H1 (cell line): ENCODE measurements around the gene VPS18. TPM values are rescaled to one million over a fixed set of nuclear protein-coding genes. Genes with fewer than 3 reads are reported as not detected.

ENCODE experiments used
- CTCF ChIA-PET: fragments of 300-600 bp; sonication (Branson Sonifier 250); formaldehyde crosslinking; loops from one replicate; lab custom pipeline; 2021; ENCODE audit not compliant: partially characterized antibody; lab: Charles Lee
- POLR2A ChIA-PET: fragments of 300-600 bp; sonication (Branson Sonifier 250); formaldehyde crosslinking; loops from one replicate; lab custom pipeline; 2021; ENCODE audit warnings: inconsistent platforms; ENCODE audit not compliant: partially characterized antibody; lab: Charles Lee
- DNase-seq, 2 experiments: peaks; one replicate each; pipeline versions ENCODE4 v3.0.0 to v3.0.0-alpha.2; 2010 to 2022; ENCODE audit warnings: low spot score in 2 of 2, low read depth in 1 of 2, mixed read lengths in 1 of 2
- FAIRE-seq: peaks from 2 replicates; lab custom pipeline; 2011; peaks lifted over from hg19 to GRCh38; lab: Jason Lieb, UNC
- H2AFZ ChIP-seq: 2 replicates; pipeline ENCODE4 v1.8.1; 2012; ENCODE audit warnings: low read length, inconsistent platforms
- H2AK5ac ChIP-seq: 2 replicates; pipeline ENCODE4 v1.6.1; 2013; ENCODE audit warnings: low read depth, low read length
- H2BK120ac ChIP-seq: replicated peaks from 2 replicates; pipeline ENCODE3; 2013; ENCODE audit warnings: low read depth, low read length, inconsistent platforms
- H2BK12ac ChIP-seq: 2 replicates; pipeline ENCODE4 v1.6.1; 2013; ENCODE audit warnings: low read depth, low read length
- H2BK15ac ChIP-seq: 2 replicates; pipeline ENCODE4 v1.6.1; 2013; ENCODE audit warnings: low read length
- H2BK20ac ChIP-seq: 2 replicates; pipeline ENCODE4 v1.6.1; 2013; ENCODE audit warnings: low read length
- H2BK5ac ChIP-seq: 2 replicates; pipeline ENCODE4 v1.6.1; 2013; ENCODE audit warnings: low read depth, low read length
- H3K14ac ChIP-seq: 2 replicates; pipeline ENCODE4 v1.6.1; 2013; ENCODE audit warnings: inconsistent platforms; ENCODE audit not compliant: insufficient read length
- H3K18ac ChIP-seq: 2 replicates; pipeline ENCODE4 v1.6.1; 2013; ENCODE audit warnings: low read length; ENCODE audit errors: extremely low read depth
- H3K23ac ChIP-seq: 2 replicates; pipeline ENCODE4 v1.6.1; 2013; ENCODE audit warnings: inconsistent platforms; ENCODE audit not compliant: insufficient read length
- H3K23me2 ChIP-seq: 2 replicates; pipeline ENCODE4 v1.6.1; 2013; ENCODE audit warnings: low read depth, low read length
- H3K27ac ChIP-seq: 2 replicates; pipeline ENCODE4 v1.6.1; 2011; ENCODE audit warnings: low read depth, low read length, inconsistent platforms
- H3K27me3 ChIP-seq, 4 experiments: replicated peaks in 1 of 4; 1 replicate in 1 of 4; 2 replicates in 3 of 4; pipeline versions ENCODE4 v1.6.1 to v1.8.1; 2011 to 2013; ENCODE audit warnings: low read length in 3 of 4, mild to moderate bottlenecking in 3 of 4, inconsistent platforms in 2 of 4, mixed read lengths in 2 of 4, moderate library complexity in 1 of 4; ENCODE audit not compliant: control insufficient read depth in 3 of 4, insufficient read depth in 3 of 4; ENCODE audit errors: extremely low read depth in 1 of 4
- H3K36me3 ChIP-seq, 4 experiments: 2 replicates each; pipeline versions ENCODE4 v1.6.1 to v1.8.1; 2011 to 2013; ENCODE audit warnings: mild to moderate bottlenecking in 4 of 4, low read length in 3 of 4, moderate library complexity in 2 of 4, control low read depth in 1 of 4, inconsistent platforms in 1 of 4; ENCODE audit not compliant: insufficient read depth in 4 of 4, control insufficient read depth in 2 of 4
- H3K4ac ChIP-seq: replicated peaks from 2 replicates; pipeline ENCODE3; 2013; ENCODE audit warnings: low read length, low read depth, mixed read lengths, inconsistent platforms; ENCODE audit not compliant: insufficient read length
- H3K4me1 ChIP-seq, 4 experiments: replicated peaks in 1 of 4; 1 replicate in 1 of 4; 2 replicates in 3 of 4; pipeline versions ENCODE4 v1.6.1 to v1.8.1; 2011 to 2013; ENCODE audit warnings: low read length in 3 of 4, inconsistent platforms in 2 of 4, mixed read lengths in 1 of 4; ENCODE audit not compliant: insufficient read depth in 4 of 4, control insufficient read depth in 3 of 4
- H3K4me2 ChIP-seq, 2 experiments: 2 replicates each; pipeline versions ENCODE4 v1.6.1 to v1.8.1; 2011 to 2013; ENCODE audit warnings: low read depth in 2 of 2, low read length in 2 of 2, control low read depth in 1 of 2, inconsistent platforms in 1 of 2, mild to moderate bottlenecking in 1 of 2; ENCODE audit not compliant: insufficient read depth in 1 of 2
- H3K4me3 ChIP-seq, 4 experiments: fragments of 200-600, 300-600 bp in 1 of 4; sonication (generic), shearing (Covaris generic), sonication (Bioruptor Twin) in 1 of 4; 2 replicates each; pipeline versions ENCODE4 v1.5.1 to v1.8.1; 2011 to 2016; ENCODE audit warnings: low read length in 4 of 4, low read depth in 3 of 4, control low read depth in 2 of 4, inconsistent platforms in 2 of 4, mild to moderate bottlenecking in 2 of 4, mixed read lengths in 1 of 4, moderate library complexity in 1 of 4; ENCODE audit not compliant: insufficient read depth in 2 of 4; ENCODE audit errors: extremely low read depth in 1 of 4
- H3K56ac ChIP-seq: replicated peaks from 2 replicates; pipeline ENCODE3; 2013; ENCODE audit warnings: low read depth, mild to moderate bottlenecking, mixed read lengths, low read length, inconsistent platforms; ENCODE audit not compliant: insufficient read length
- H3K79me1 ChIP-seq: 2 replicates; pipeline ENCODE4 v1.6.1; 2013; ENCODE audit warnings: low read depth, low read length, control low read depth
- H3K79me2 ChIP-seq, 2 experiments: 2 replicates each; pipeline versions ENCODE4 v1.6.1 to v1.8.1; 2012 to 2013; ENCODE audit warnings: low read length in 2 of 2, mild to moderate bottlenecking in 2 of 2, inconsistent platforms in 1 of 2; ENCODE audit not compliant: insufficient read depth in 2 of 2, control insufficient read depth in 1 of 2
- H3K9ac ChIP-seq, 4 experiments: replicated peaks in 1 of 4; 1 replicate in 1 of 4; 2 replicates in 3 of 4; pipeline versions ENCODE4 v1.6.1 to v1.8.1; 2011 to 2013; ENCODE audit warnings: low read depth in 3 of 4, low read length in 3 of 4, control low read depth in 2 of 4, mild to moderate bottlenecking in 2 of 4, moderate library complexity in 2 of 4, inconsistent platforms in 1 of 4; ENCODE audit errors: extremely low read depth in 1 of 4
- H3K9me3 ChIP-seq, 2 experiments: 2 replicates each; pipeline versions ENCODE4 v1.6.1 to v1.8.1; 2012 to 2013; ENCODE audit warnings: mild to moderate bottlenecking in 2 of 2, moderate library complexity in 2 of 2, control low read depth in 1 of 2, inconsistent platforms in 1 of 2, low read depth in 1 of 2, low read length in 1 of 2, mixed read lengths in 1 of 2; ENCODE audit not compliant: insufficient read depth in 2 of 2
- H4K20me1 ChIP-seq, 2 experiments: replicated peaks in 1 of 2; 2 replicates each; pipeline versions ENCODE3 to v1.8.1; 2011 to 2013; ENCODE audit warnings: inconsistent platforms in 2 of 2, low read length in 2 of 2, mild to moderate bottlenecking in 1 of 2; ENCODE audit not compliant: insufficient read depth in 2 of 2, control insufficient read depth in 1 of 2
- H4K5ac ChIP-seq: 2 replicates; pipeline ENCODE4 v1.6.1; 2013; ENCODE audit warnings: low read length, low read depth, mixed read lengths, inconsistent platforms; ENCODE audit not compliant: insufficient read length
- H4K8ac ChIP-seq: 2 replicates; pipeline ENCODE4 v1.8.0; 2013; ENCODE audit warnings: mild to moderate bottlenecking, moderate library complexity, low read length, inconsistent platforms; ENCODE audit not compliant: insufficient read depth; ENCODE audit errors: extremely low read depth
- H4K91ac ChIP-seq: replicated peaks from 2 replicates; pipeline ENCODE3; 2013; ENCODE audit warnings: low read length, mixed read lengths, inconsistent platforms; ENCODE audit not compliant: insufficient read length
- CEBPB ChIP-seq: IDR thresholded peaks from 2 replicates; pipeline ENCODE4 v1.6.1; 2012; ENCODE audit warnings: low read depth, low read length
- E2F6 ChIP-seq: IDR thresholded peaks from 2 replicates; pipeline ENCODE4 v1.6.1; 2012; ENCODE audit warnings: inconsistent platforms
- POU5F1 ChIP-seq: IDR thresholded peaks from 2 replicates; pipeline ENCODE4 v1.6.1; 2011; ENCODE audit warnings: low read depth, mild to moderate bottlenecking, low read length, moderate library complexity
- RAD21 ChIP-seq, 2 experiments: IDR thresholded peaks in 1 of 2; conservative IDR thresholded peaks in 1 of 2; 2 replicates each; pipeline ENCODE4 v1.6.1; 2011; ENCODE audit warnings: low read depth in 2 of 2, low read length in 2 of 2, improper control_type of control experiment in 1 of 2, inconsistent platforms in 1 of 2, mild to moderate bottlenecking in 1 of 2, moderate library complexity in 1 of 2
- RBBP5 ChIP-seq: IDR thresholded peaks from 2 replicates; pipeline ENCODE4 v1.7.1; 2012; ENCODE audit warnings: low read depth, mild to moderate bottlenecking, inconsistent platforms, low read length, moderate library complexity, borderline replicate concordance
- SRF ChIP-seq: IDR thresholded peaks from 2 replicates; pipeline ENCODE4 v1.6.1; 2011; ENCODE audit warnings: mild to moderate bottlenecking, low read depth, low read length, moderate library complexity
- WGBS, 2 experiments: shearing (Covaris generic) in 1 of 2; methylation state at CpG; one replicate each; pipeline versions ENCODE4 v1.1.6 to v1.1.7; 2013 to 2015; ENCODE audit warnings: low lambda C conversion rate in 2 of 2, mixed read lengths in 2 of 2, inconsistent platforms in 1 of 2, low coverage in 1 of 2, missing lambda C conversion rate in 1 of 2; ENCODE audit not compliant: insufficient replicate concordance in 2 of 2, insufficient coverage in 1 of 2, insufficient read length in 1 of 2; ENCODE audit errors: extremely low coverage in 1 of 2, missing lambda C conversion rate in 1 of 2; 5-methylcytosine and 5-hydroxymethylcytosine counted together
- polyA plus RNA-seq, 7 experiments: library from polyadenylated mRNA; depleted of rRNA in 3 of 7; stranded (reverse) in 5 of 7; unstranded in 2 of 7; fragments of >200 nt in 5 of 7; fragments of 200-250 nt in 2 of 7; gene quantifications; 1 replicate in 5 of 7; 2 replicates in 1 of 7; 4 replicates in 1 of 7; pipeline versions ENCODE4 v1.2.1 to v1.2.3, GENCODE V29; 2011 to 2013; ENCODE audit warnings: missing spikeins in 2 of 7, mixed read lengths in 2 of 7
- total RNA-seq: library from RNA; stranded (reverse); fragmentation: NEBNext Ultra II Directional; extraction: Animal tissue kit (Norgen Biotek cat#: 25700); gene quantifications from 2 replicates; pipeline ENCODE4 v1.2.1, GENCODE V29; 2021
- TF ChIP-seq, protein P1 (sequence below): IDR thresholded peaks from 2 replicates; pipeline ENCODE4 v1.6.1; 2012; ENCODE audit warnings: low read length, inconsistent platforms

VPS18 gene
- total and polyA plus RNA-seq, 2 of the 8 experiments (the other 6 are each of a cell fraction or from before 2014, with no cell fraction given): 28.9 to 32.7 TPM

DNA sequence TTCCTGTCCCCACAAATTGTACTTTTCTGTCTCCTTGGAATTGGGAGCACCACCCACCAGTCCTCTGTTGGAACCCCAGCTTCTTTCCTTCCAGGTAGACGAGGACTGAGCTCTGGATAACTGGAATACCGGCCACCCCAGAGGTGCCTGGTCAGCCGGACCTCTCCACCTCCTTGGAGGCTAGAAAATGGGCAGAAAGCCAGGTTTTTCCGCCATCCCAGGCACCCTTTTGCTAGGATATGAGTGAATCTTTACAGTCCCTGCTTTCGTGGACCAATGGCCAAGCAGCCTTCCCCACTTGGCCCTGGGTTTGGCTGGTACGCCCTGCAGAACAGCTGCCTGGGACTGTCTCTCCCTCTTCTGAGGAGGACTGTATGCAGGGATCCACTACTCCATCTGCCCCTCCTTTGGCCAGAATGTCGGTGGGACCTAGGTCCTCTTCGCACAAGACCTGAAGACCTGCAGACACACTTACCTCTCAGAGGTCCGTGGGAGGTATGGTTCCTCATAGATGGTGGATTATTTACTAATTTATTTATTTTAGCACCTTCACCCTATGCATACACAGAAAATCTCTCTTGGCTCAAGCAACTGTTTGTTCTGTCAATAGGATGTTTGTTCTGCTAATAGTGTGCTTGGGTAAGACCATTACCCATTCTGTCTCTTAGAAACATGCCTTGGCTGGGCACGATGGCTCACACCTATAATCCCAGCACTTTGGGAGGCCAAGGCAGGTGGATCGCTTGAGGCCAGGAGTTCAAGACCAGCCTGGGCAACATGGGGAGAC, 50.5 kb downstream of the VPS18 start:
- Histone ChIP-seq H3K9me3 (no peaks in the 10 kb centered on the region), H3K4ac (no peak overlapping the region), H2AK5ac (no peak overlapping the region), H3K18ac (no peak overlapping the region), H4K8ac (no peak overlapping the region), H3K56ac (no peak overlapping the region), H2BK12ac (no peak overlapping the region), H3K23me2 (peaks cover 5% of the 10 kb centered on the region), H2BK120ac (no peak overlapping the region), H3K4me2 (no peak overlapping the region), H3K36me3 (no peaks in the 10 kb centered on the region; a peak in 1 of 8 replicates), H3K27me3 (peaks cover 0 to 24% (median 15%) of the 10 kb centered on the region in 4 experiments; a peak in 6 of 7 replicates), H2BK20ac (no peak overlapping the region), H3K27ac (no peak overlapping the region), H3K9ac (no peak overlapping the region), H4K20me1 (no peaks in the 10 kb centered on the region), H4K91ac (no peak overlapping the region), H3K4me1 (peaks cover 0 to 33% (median 14%) of the 10 kb centered on the region in 4 experiments; a peak in 6 of 7 replicates), H2AFZ (no peak overlapping the region), H3K4me3 (no peak overlapping the region), H3K79me2 (no peaks in the 10 kb centered on the region), H3K14ac (no peak overlapping the region), H4K5ac (no peak overlapping the region), H3K79me1 (no peaks in the 10 kb centered on the region), H2BK5ac (no peak overlapping the region), H2BK15ac (no peak overlapping the region)
- CTCF ChIA-PET: interaction anchor here (0.6 to 33.1 kb wide), 6 partner anchors 20 to 78 kb away, joined by 3 to 590 read pairs (median 7); partner anchors contain the start of gene DLL4
- POLR2A ChIA-PET: interaction anchor here (28.7 to 43.8 kb wide), 2 partner anchors 7 to 9 kb away, joined by 1505 read pairs; partner anchors contain the start of genes CHAC1 and DLL4
- no peak for DNase-seq
- FAIRE-seq: no peak
- 94% methylated on average over 11 of the region's 11 CpGs; no CpG with 5 or more reads in 1 of the 2 experiments for WGBS, 2 experiments
- no peak for TF ChIP-seq RAD21 (IDR thresholded peaks at IDR 0.05 in 1 of 2, conservative IDR thresholded peaks at IDR 0.05 in 1 of 2; ENCODE audit: low read depth in 2 of 2, low read length in 2 of 2)
- TF ChIP-seq RBBP5: no peak
- no peak for TF ChIP-seq E2F6
- no peak for TF ChIP-seq CEBPB
- TF ChIP-seq, protein P1, sequence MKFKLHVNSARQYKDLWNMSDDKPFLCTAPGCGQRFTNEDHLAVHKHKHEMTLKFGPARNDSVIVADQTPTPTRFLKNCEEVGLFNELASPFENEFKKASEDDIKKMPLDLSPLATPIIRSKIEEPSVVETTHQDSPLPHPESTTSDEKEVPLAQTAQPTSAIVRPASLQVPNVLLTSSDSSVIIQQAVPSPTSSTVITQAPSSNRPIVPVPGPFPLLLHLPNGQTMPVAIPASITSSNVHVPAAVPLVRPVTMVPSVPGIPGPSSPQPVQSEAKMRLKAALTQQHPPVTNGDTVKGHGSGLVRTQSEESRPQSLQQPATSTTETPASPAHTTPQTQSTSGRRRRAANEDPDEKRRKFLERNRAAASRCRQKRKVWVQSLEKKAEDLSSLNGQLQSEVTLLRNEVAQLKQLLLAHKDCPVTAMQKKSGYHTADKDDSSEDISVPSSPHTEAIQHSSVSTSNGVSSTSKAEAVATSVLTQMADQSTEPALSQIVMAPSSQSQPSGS: no peak
- TF ChIP-seq POU5F1: no peak
- no peak for TF ChIP-seq SRF
- TF ChIP-seq, all 59 proteins: peak for 0
- H3K23ac ChIP-seq: no peak overlapping the region
